Psoas muscle (tissue), 8 donors: ENCODE data around the gene CENPU. TPM values are rescaled to one million over a fixed set of nuclear protein-coding genes. Genes with fewer than 3 reads are reported as not detected.

Experiments
- ATAC-seq, 4 donors: fragments of 200-7000 bp; cut with Tn5 transposase; one replicate each; pipeline ENCODE4 v1.9.1; 2020; ENCODE audit warnings: moderate library complexity in 3 of 4, mild to moderate bottlenecking in 2 of 4
- DNase-seq, 2 donors: peaks; one replicate each; pipeline ENCODE4 v3.0.0-alpha.2; 2020
- H3K27ac ChIP-seq: fragments of 200-600 bp; one replicate; pipeline ENCODE4 v1.8.0; 2022
- H3K27me3 ChIP-seq, 3 donors: fragments of 200-600 bp in 1 of 3; one replicate each; pipeline versions ENCODE4 v1.6.1 to v1.8.0; 2013 to 2022; ENCODE audit warnings: low read length in 2 of 3, mild to moderate bottlenecking in 2 of 3, moderate library complexity in 1 of 3; ENCODE audit not compliant: insufficient read depth in 3 of 3
- H3K36me3 ChIP-seq, 2 donors: fragments of 200-600 bp in 1 of 2; one replicate each; pipeline versions ENCODE4 v1.6.1 to v1.8.0; 2013 to 2022; ENCODE audit warnings: low read depth in 1 of 2, mild to moderate bottlenecking in 1 of 2, moderate library complexity in 1 of 2; ENCODE audit not compliant: insufficient read depth in 1 of 2
- H3K4me1 ChIP-seq: fragments of 200-600 bp; one replicate; pipeline ENCODE4 v1.8.0; 2022
- H3K4me3 ChIP-seq: fragments of 200-600 bp; one replicate; pipeline ENCODE4 v1.8.0; 2022; ENCODE audit warnings: mild to moderate bottlenecking
- H3K9me3 ChIP-seq: fragments of 200-600 bp; one replicate; pipeline ENCODE4 v1.8.0; 2022
- WGBS, 3 donors: extraction: QIAGEN DNeasy Blood & Tissue Kit; methylation state at CpG; one replicate each; pipeline versions ENCODE4 v1.1.6 to v1.1.7; 2013; 5-methylcytosine and 5-hydroxymethylcytosine counted together
- intact Hi-C, 2 donors: fragments of 100-400 bp; cut with DNase I; formaldehyde crosslinking; loops; one replicate each; pipeline versions ENCODE4 v1.11.0 to v1.14.2; 2022
- polyA plus RNA-seq, 3 donors: library from polyadenylated mRNA; stranded (reverse); fragments of 200-250 nt; gene quantifications; one replicate each; pipeline ENCODE4 v1.2.3, GENCODE V29; 2013
- total RNA-seq, 4 donors: library from RNA; stranded (reverse); fragmentation: NEBNext Ultra II Directional in 2 of 4; extraction: Animal tissue kit (Norgen Biotek cat#: 25700) in 2 of 4; gene quantifications; one replicate each; pipeline versions ENCODE4 v1.2.1 to v1.2.4, GENCODE V29; 2021 to 2023
- TF ChIP-seq, protein P1 (sequence below): fragments of 200-600 bp; IDR thresholded peaks from one replicate; pipeline ENCODE4 v1.8.0; 2022; ENCODE audit warnings: antibody characterized with exemption
- donor health status: healthy with polysubstance abuse.
- donor health status: DM: no; HTN: no; CAD: no; lungs with moderate emphysema.
- donor health status: Bipolar disorder and iron deficiency.
- donor health status: healthy.
- donor health status: DM: yes; HTN: yes; CAD: no.
- donor health status: DM: no; HTN: no; CAD: no.
- donor health status: DM: no; HTN: no; CAD: no.
- donor health status: DM: yes; HTN: yes; CAD: no.

Gene CENPU
- total and polyA plus RNA-seq, 7 donors = 0.63 to 2.0 (median 1.1) TPM

DNA sequence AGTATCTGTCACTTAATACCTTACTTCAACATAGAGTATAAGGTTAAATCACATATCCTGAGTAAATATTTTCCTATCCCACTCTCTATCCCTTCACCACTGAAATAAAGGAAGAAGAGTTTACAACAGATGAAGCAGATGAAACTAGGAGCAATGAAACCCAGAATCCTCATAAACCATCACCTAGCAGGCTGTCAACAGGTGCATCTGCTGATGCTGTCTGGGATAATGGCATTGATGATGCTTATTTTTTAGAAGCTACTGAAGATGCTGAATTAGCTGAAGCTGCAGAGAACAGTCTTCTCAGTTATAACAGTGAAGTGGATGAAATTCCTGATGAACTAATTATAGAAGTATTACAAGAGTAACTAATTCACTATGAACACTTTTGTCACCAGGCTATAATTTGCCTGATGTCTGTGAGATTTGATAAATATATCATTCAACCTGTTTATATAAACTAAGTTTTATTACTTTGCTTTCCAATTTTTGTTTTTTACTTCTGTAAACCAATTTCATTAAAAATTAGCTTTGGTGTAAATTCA is 39.4 kb downstream of the CENPU start:
- no peaks in the 10 kb centered on the region for H3K9me3 ChIP-seq
- TF ChIP-seq, protein P1, sequence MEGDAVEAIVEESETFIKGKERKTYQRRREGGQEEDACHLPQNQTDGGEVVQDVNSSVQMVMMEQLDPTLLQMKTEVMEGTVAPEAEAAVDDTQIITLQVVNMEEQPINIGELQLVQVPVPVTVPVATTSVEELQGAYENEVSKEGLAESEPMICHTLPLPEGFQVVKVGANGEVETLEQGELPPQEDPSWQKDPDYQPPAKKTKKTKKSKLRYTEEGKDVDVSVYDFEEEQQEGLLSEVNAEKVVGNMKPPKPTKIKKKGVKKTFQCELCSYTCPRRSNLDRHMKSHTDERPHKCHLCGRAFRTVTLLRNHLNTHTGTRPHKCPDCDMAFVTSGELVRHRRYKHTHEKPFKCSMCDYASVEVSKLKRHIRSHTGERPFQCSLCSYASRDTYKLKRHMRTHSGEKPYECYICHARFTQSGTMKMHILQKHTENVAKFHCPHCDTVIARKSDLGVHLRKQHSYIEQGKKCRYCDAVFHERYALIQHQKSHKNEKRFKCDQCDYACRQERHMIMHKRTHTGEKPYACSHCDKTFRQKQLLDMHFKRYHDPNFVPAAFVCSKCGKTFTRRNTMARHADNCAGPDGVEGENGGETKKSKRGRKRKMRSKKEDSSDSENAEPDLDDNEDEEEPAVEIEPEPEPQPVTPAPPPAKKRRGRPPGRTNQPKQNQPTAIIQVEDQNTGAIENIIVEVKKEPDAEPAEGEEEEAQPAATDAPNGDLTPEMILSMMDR = no peak
- intact Hi-C loops = no loop called here
- no peaks in the 10 kb centered on the region for H3K27me3 ChIP-seq
- no peak overlapping the region for H3K4me3 ChIP-seq
- no peak overlapping the region for H3K27ac ChIP-seq
- no peak for ATAC-seq
- no peak for DNase-seq
- peaks cover 4 to 51% of the 10 kb centered on the region in 2 donors for H3K36me3 ChIP-seq
- no peaks in the 10 kb centered on the region for H3K4me1 ChIP-seq

- Histone ChIP-seq H3K4me3 (no peak overlapping the region), H3K27me3 (no peaks in the 10 kb centered on the region), H3K9me3 (no peaks in the 10 kb centered on the region), H3K27ac (no peak overlapping the region), H3K4me1 (no peaks in the 10 kb centered on the region), H3K36me3 (peaks cover 4 to 51% of the 10 kb centered on the region in 2 donors)
- ATAC-seq (no peak), DNase-seq (no peak)
- intact Hi-C loops = no loop called here
- 89 to 96% (median 92%) methylated on average over 5 of the region's 5 CpGs for WGBS, 3 donors
- TF ChIP-seq, protein P1 = no peak
Observed at GRCh38 chr4:184693056-184693455, 40.8 kb downstream of the CENPU start.

- Histone ChIP-seq H3K36me3 (peaks cover 0 to 40% of the 10 kb centered on the region in 2 donors), H3K4me1 (no peaks in the 10 kb centered on the region), H3K9me3 (no peaks in the 10 kb centered on the region), H3K27me3 (no peaks in the 10 kb centered on the region), H3K27ac (no peak overlapping the region), H3K4me3 (no peak overlapping the region)
- TF ChIP-seq, protein P1 = no peak
- intact Hi-C loops = no loop called here
- WGBS, 3 donors = 58 to 80% (median 59%) methylated on average over 5 of the region's 5 CpGs
- DNase-seq (no peak), ATAC-seq (no peak)
Observed at GRCh38 chr4:184689681-184690080, 44.2 kb downstream of the CENPU start.

DNA sequence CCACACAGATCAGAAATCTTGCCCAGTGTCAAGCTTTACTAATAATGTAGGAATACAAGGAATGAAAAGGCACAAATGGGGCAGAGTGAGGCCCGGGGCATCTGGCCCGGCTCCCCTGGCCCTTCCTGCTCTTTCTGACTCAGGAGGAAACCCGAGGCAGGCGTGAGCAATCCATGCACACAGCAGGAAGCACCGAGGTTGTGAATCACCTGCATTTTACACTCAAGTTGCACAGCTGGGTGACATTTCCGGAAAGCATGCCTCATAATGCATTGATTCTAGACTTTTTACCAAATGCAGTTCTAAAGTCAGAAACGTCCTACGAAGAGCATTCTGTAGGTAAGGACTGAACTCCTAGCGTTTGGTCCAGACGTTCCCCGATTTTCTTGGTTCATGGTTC is 45.4 kb downstream of the CENPU start:
- DNase-seq = no peak
- Histone ChIP-seq H3K9me3 (no peaks in the 10 kb centered on the region), H3K4me1 (no peaks in the 10 kb centered on the region), H3K27me3 (no peaks in the 10 kb centered on the region), H3K36me3 (peaks cover 0 to 28% of the 10 kb centered on the region in 2 donors), H3K4me3 (no peak overlapping the region), H3K27ac (no peak overlapping the region)
- TF ChIP-seq, protein P1 = no peak
- ATAC-seq = peak in 3 of 4 donors; percentile 42 to 60 (median 48)
- WGBS, 3 donors = 55 to 59% (median 57%) methylated on average over 11 of the region's 11 CpGs
- intact Hi-C loops = no loop called here

GRCh38 chr4:184688005-184688404 is 45.9 kb downstream of the CENPU start:
- Histone ChIP-seq H3K4me1 (no peaks in the 10 kb centered on the region), H3K4me3 (no peak overlapping the region), H3K36me3 (peaks cover 0 to 27% of the 10 kb centered on the region in 2 donors), H3K9me3 (no peaks in the 10 kb centered on the region), H3K27me3 (no peaks in the 10 kb centered on the region), H3K27ac (no peak overlapping the region)
- TF ChIP-seq, protein P1 = no peak
- intact Hi-C loops = no loop called here
- ATAC-seq = no peak
- 46 to 51% (median 51%) methylated on average over 3 of the region's 3 CpGs for WGBS, 3 donors
- DNase-seq = no peak
